HCT116 (cell line): ENCODE measurements around the gene ANKRD9.

Experiments
- EZH2 ChIP-seq: fragments of 200-600 bp; sonication (generic); IDR thresholded peaks from 2 replicates; pipeline ENCODE4 v1.6.1; 2017; ENCODE audit warnings: antibody characterized with exemption, mixed run types
- EZH2phosphoT487 ChIP-seq: fragments of 200-600 bp; IDR thresholded peaks from 2 replicates; pipeline ENCODE4 v1.6.1; 2018; ENCODE audit warnings: antibody characterized with exemption, borderline replicate concordance
- POLR2A ChIP-seq: IDR thresholded peaks from 2 replicates; pipeline ENCODE4 v1.7.0; 2011; ENCODE audit warnings: borderline replicate concordance; ENCODE audit not compliant: insufficient read depth, insufficient read length; ENCODE audit errors: extremely low read depth
- SP1 ChIP-seq: IDR thresholded peaks from 2 replicates; pipeline ENCODE4 v1.6.1; 2012; ENCODE audit warnings: low read depth
- ZFX ChIP-seq: fragments of 450-650 bp; IDR thresholded peaks from 2 replicates; pipeline ENCODE4 v1.6.1; 2017
- TF ChIP-seq, protein P1 (sequence below): IDR thresholded peaks from 2 replicates; pipeline ENCODE4 v1.6.1; 2012; ENCODE audit warnings: low read depth
- TF ChIP-seq, protein P2 (sequence below), 3 experiments: fragments of 200-600 bp in 1 of 3; sonication (generic) in 1 of 3; IDR thresholded peaks in 2 of 3; conservative IDR thresholded peaks in 1 of 3; 2 replicates each; pipeline ENCODE4 v1.5.1; 2012 to 2017; ENCODE audit warnings: low read depth in 2 of 3, low read length in 2 of 3, antibody characterized with exemption in 1 of 3, borderline replicate concordance in 1 of 3, control low read depth in 1 of 3, mild to moderate bottlenecking in 1 of 3, mixed read lengths in 1 of 3, mixed run types in 1 of 3, moderate library complexity in 1 of 3; ENCODE audit not compliant: insufficient read depth in 1 of 3
- TF ChIP-seq, protein P3 (sequence below): IDR thresholded peaks from 2 replicates; pipeline ENCODE4 v1.6.1; 2012

DNA sequence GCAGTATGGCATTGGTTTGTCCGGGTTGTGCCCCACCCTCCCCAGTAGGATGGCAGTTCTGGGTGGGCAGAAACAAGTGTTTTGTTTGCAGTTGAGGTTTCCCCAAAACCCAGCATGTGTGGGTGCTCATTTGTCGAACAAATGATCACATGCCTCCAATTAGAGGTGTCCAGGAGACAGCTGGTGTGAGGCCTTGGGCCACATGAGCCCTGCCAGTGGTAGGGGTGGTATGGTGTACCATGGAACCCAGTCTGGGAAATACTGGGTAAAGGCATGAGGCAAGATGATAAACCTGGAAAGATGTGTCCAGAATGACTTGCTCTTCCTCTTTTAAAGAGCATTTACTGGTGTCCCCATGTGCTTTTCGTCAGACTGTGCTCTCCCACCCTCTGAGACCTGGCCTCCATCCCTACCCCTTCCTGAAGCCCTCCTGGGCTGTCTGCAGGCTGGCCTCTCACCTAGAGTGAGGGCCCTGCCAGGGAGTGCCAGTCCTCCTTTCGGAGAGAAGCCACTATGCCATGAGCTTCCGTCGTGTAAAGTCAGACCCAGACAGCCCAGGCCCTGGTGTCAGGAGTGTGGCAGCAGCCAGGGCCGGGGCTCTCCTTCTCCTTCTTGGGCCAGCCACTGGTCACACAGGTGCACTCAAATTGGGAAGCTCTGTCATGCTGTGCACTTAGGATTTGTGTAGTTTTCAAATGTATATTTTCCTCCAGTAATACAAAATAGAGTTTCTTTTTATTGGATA is 17.6 kb downstream of the ANKRD9 start:
- TF ChIP-seq EZH2 (no peak), EZH2phosphoT487 (no peak), POLR2A (no peak), SP1 (no peak), ZFX (no peak)
- TF ChIP-seq, protein P1, sequence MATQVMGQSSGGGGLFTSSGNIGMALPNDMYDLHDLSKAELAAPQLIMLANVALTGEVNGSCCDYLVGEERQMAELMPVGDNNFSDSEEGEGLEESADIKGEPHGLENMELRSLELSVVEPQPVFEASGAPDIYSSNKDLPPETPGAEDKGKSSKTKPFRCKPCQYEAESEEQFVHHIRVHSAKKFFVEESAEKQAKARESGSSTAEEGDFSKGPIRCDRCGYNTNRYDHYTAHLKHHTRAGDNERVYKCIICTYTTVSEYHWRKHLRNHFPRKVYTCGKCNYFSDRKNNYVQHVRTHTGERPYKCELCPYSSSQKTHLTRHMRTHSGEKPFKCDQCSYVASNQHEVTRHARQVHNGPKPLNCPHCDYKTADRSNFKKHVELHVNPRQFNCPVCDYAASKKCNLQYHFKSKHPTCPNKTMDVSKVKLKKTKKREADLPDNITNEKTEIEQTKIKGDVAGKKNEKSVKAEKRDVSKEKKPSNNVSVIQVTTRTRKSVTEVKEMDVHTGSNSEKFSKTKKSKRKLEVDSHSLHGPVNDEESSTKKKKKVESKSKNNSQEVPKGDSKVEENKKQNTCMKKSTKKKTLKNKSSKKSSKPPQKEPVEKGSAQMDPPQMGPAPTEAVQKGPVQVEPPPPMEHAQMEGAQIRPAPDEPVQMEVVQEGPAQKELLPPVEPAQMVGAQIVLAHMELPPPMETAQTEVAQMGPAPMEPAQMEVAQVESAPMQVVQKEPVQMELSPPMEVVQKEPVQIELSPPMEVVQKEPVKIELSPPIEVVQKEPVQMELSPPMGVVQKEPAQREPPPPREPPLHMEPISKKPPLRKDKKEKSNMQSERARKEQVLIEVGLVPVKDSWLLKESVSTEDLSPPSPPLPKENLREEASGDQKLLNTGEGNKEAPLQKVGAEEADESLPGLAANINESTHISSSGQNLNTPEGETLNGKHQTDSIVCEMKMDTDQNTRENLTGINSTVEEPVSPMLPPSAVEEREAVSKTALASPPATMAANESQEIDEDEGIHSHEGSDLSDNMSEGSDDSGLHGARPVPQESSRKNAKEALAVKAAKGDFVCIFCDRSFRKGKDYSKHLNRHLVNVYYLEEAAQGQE: no peak
- TF ChIP-seq, protein P2, sequence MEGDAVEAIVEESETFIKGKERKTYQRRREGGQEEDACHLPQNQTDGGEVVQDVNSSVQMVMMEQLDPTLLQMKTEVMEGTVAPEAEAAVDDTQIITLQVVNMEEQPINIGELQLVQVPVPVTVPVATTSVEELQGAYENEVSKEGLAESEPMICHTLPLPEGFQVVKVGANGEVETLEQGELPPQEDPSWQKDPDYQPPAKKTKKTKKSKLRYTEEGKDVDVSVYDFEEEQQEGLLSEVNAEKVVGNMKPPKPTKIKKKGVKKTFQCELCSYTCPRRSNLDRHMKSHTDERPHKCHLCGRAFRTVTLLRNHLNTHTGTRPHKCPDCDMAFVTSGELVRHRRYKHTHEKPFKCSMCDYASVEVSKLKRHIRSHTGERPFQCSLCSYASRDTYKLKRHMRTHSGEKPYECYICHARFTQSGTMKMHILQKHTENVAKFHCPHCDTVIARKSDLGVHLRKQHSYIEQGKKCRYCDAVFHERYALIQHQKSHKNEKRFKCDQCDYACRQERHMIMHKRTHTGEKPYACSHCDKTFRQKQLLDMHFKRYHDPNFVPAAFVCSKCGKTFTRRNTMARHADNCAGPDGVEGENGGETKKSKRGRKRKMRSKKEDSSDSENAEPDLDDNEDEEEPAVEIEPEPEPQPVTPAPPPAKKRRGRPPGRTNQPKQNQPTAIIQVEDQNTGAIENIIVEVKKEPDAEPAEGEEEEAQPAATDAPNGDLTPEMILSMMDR (IDR thresholded peaks at IDR 0.05 in 2 of 3, conservative IDR thresholded peaks at IDR 0.05 in 1 of 3; ENCODE audit: borderline replicate concordance in 1 of 3, insufficient read depth in 1 of 3, low read depth in 2 of 3, low read length in 2 of 3): no peak
- TF ChIP-seq, protein P3, sequence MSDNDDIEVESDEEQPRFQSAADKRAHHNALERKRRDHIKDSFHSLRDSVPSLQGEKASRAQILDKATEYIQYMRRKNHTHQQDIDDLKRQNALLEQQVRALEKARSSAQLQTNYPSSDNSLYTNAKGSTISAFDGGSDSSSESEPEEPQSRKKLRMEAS: no peak
